Stimulated activated naive B cell treated with anti-CD40 and anti-IgM and Interleukin-4, amounts not matched to agents 10 μg/mL and 1 μg/mL and 100 μg/mL, for 72 hours (primary cell): ENCODE results near the gene XRCC3.

Experiments
- ATAC-seq, 2 donors: fragments of 150-1000 bp; cut with Tn5 transposase; replicated peaks; 2 replicates each; pipeline ENCODE4 v1.10.0; 2021; ENCODE audit warnings: moderate library complexity in 1 of 2
- DNase-seq: peaks from one replicate; pipeline ENCODE4 v3.0.0; 2021
- H3K27ac Mint-ChIP-seq: one replicate; pipeline ENCODE4 v1.8.0; 2022; ENCODE audit warnings: mild to moderate bottlenecking, mixed read lengths
- H3K27me3 Mint-ChIP-seq, 2 donors: one replicate each; pipeline ENCODE4 v1.8.0; 2022; ENCODE audit warnings: mixed read lengths in 2 of 2
- H3K36me3 Mint-ChIP-seq, 2 donors: one replicate each; pipeline ENCODE4 v1.8.0; 2022; ENCODE audit warnings: mixed read lengths in 2 of 2, mild to moderate bottlenecking in 1 of 2
- H3K4me1 Mint-ChIP-seq, 2 donors: one replicate each; pipeline ENCODE4 v1.8.0; 2022; ENCODE audit warnings: mixed read lengths in 2 of 2, mild to moderate bottlenecking in 1 of 2
- H3K4me3 Mint-ChIP-seq, 2 donors: one replicate each; pipeline ENCODE4 v1.8.0; 2022; ENCODE audit warnings: mild to moderate bottlenecking in 2 of 2, mixed read lengths in 2 of 2, moderate library complexity in 1 of 2
- H3K9me3 Mint-ChIP-seq, 2 donors: one replicate each; pipeline ENCODE4 v1.8.0; 2022; ENCODE audit warnings: mixed read lengths in 2 of 2, mild to moderate bottlenecking in 1 of 2

The XRCC3 gene

GRCh38 chr14:103725001-103725682 lies 9.9 kb upstream of the XRCC3 start:
- Mint-ChIP-seq H3K4me1 (peaks cover 0 to under 1% of the 10 kb centered on the region in 2 donors), H3K36me3 (peaks cover 18 to 22% of the 10 kb centered on the region in 2 donors), H3K9me3 (no peaks in the 10 kb centered on the region), H3K27ac (no peak overlapping the region), H3K27me3 (no peaks in the 10 kb centered on the region), H3K4me3 (no peak overlapping the region)
- DNase-seq (no peak), ATAC-seq (no peak)

- no peak for DNase-seq
- Mint-ChIP-seq H3K9me3 (no peaks in the 10 kb centered on the region), H3K27ac (no peak overlapping the region), H3K27me3 (no peaks in the 10 kb centered on the region), H3K4me3 (no peak overlapping the region), H3K4me1 (peaks cover 0 to 6% of the 10 kb centered on the region in 2 donors), H3K36me3 (peaks cover 10 to 12% of the 10 kb centered on the region in 2 donors)
- no peak for ATAC-seq
These were observed 8.9 kb upstream of the XRCC3 start for GRCh38 chr14:103724116-103724515.

GRCh38 chr14:103723748-103724081 lies 8.5 kb upstream of the XRCC3 start:
- Mint-ChIP-seq H3K27me3 (no peaks in the 10 kb centered on the region), H3K36me3 (peaks cover 6 to 8% of the 10 kb centered on the region in 2 donors), H3K9me3 (no peaks in the 10 kb centered on the region), H3K4me3 (no peak overlapping the region), H3K4me1 (peaks cover 3 to 6% of the 10 kb centered on the region in 2 donors), H3K27ac (no peak overlapping the region)
- ATAC-seq (no peak), DNase-seq (no peak)

- DNase-seq, result no peak
- no peak overlapping the region for H3K4me3 Mint-ChIP-seq
- peaks cover 15 to 25% of the 10 kb centered on the region in 2 donors for H3K4me1 Mint-ChIP-seq
- H3K36me3 Mint-ChIP-seq, result peaks cover 2 to 4% of the 10 kb centered on the region in 2 donors
- ATAC-seq, result no peak
- H3K9me3 Mint-ChIP-seq, result no peaks in the 10 kb centered on the region
- no peak overlapping the region for H3K27ac Mint-ChIP-seq
- H3K27me3 Mint-ChIP-seq, result no peaks in the 10 kb centered on the region
These were observed 6.3 kb upstream of the XRCC3 start for GRCh38 chr14:103721334-103722120.

GRCh38 chr14:103719751-103720150 lies 4.5 kb upstream of the XRCC3 start:
- Mint-ChIP-seq H3K9me3 (no peaks in the 10 kb centered on the region), H3K36me3 (peaks cover 4 to 6% of the 10 kb centered on the region in 2 donors), H3K4me3 (no peak overlapping the region), H3K27ac (no peak overlapping the region), H3K4me1 (peaks cover 18 to 33% of the 10 kb centered on the region in 2 donors), H3K27me3 (no peaks in the 10 kb centered on the region)
- ATAC-seq (no peak), DNase-seq (no peak)

- Mint-ChIP-seq H3K36me3 (peaks cover 4 to 6% of the 10 kb centered on the region in 2 donors), H3K9me3 (no peaks in the 10 kb centered on the region), H3K27ac (no peak overlapping the region), H3K4me3 (no peak overlapping the region), H3K4me1 (peaks cover 24 to 41% of the 10 kb centered on the region in 2 donors), H3K27me3 (no peaks in the 10 kb centered on the region)
- DNase-seq, result no peak
- ATAC-seq, result no peak
These were observed 3.3 kb upstream of the XRCC3 start for GRCh38 chr14:103718572-103718971.

- Mint-ChIP-seq H3K36me3 (peaks cover 11% of the 10 kb centered on the region in 2 donors), H3K27me3 (no peaks in the 10 kb centered on the region), H3K27ac (no peak overlapping the region), H3K9me3 (no peaks in the 10 kb centered on the region), H3K4me3 (peak overlapping the region; percentile 85 to 99), H3K4me1 (peaks cover 32 to 56% of the 10 kb centered on the region in 2 donors)
- ATAC-seq (no peak), DNase-seq (no peak)
These were observed 1.7 kb upstream of the XRCC3 start for GRCh38 chr14:103716899-103717411.

GRCh38 chr14:103716091-103716801 lies 995 bp upstream of the XRCC3 start:
- no peaks in the 10 kb centered on the region for H3K27me3 Mint-ChIP-seq
- H3K27ac Mint-ChIP-seq, result peak overlapping the region; percentile 22
- H3K4me1 Mint-ChIP-seq, result peaks cover 32 to 63% of the 10 kb centered on the region in 2 donors
- H3K4me3 Mint-ChIP-seq, result peak overlapping the region; percentile 94 to 99
- H3K36me3 Mint-ChIP-seq, result peaks cover 11 to 12% of the 10 kb centered on the region in 2 donors
- no peaks in the 10 kb centered on the region for H3K9me3 Mint-ChIP-seq
- ATAC-seq (peak in 1 of 2 donors; percentile 0), DNase-seq (peak; percentile 17)

- Mint-ChIP-seq H3K9me3 (no peaks in the 10 kb centered on the region), H3K36me3 (peaks cover 17 to 20% of the 10 kb centered on the region in 2 donors), H3K4me1 (peaks cover 29 to 68% of the 10 kb centered on the region in 2 donors), H3K27ac (peak overlapping the region; percentile 93), H3K4me3 (peak overlapping the region; percentile 94 to 99), H3K27me3 (no peaks in the 10 kb centered on the region)
- DNase-seq (no peak), ATAC-seq (no peak)
These were observed 1.1 kb downstream of the XRCC3 start for GRCh38 chr14:103714063-103714724.

- no peaks in the 10 kb centered on the region for H3K27me3 Mint-ChIP-seq
These were observed 1.8 kb downstream of the XRCC3 start for GRCh38 chr14:103713304-103714062.

GRCh38 chr14:103712633-103713247 lies 2.5 kb downstream of the XRCC3 start:
- DNase-seq (no peak), ATAC-seq (no peak)
- no peaks in the 10 kb centered on the region for H3K27me3 Mint-ChIP-seq
- no peaks in the 10 kb centered on the region for H3K9me3 Mint-ChIP-seq
- H3K27ac Mint-ChIP-seq, result peak overlapping the region; percentile 93
- peaks cover 30 to 31% of the 10 kb centered on the region in 2 donors for H3K36me3 Mint-ChIP-seq
- H3K4me1 Mint-ChIP-seq, result peaks cover 29 to 55% of the 10 kb centered on the region in 2 donors
- peak overlapping the region in 1 of 2 donors; percentile 28 for H3K4me3 Mint-ChIP-seq

More at GRCh38 chr14:103713304-103714062, 1.8 kb downstream of the XRCC3 start:
- no peak for DNase-seq
- ATAC-seq, result no peak
- peak overlapping the region; percentile 94 to 99 for H3K4me3 Mint-ChIP-seq
- H3K9me3 Mint-ChIP-seq, result no peaks in the 10 kb centered on the region
- peak overlapping the region; percentile 93 for H3K27ac Mint-ChIP-seq
- H3K4me1 Mint-ChIP-seq, result peaks cover 29 to 62% of the 10 kb centered on the region in 2 donors
- peaks cover 23 to 26% of the 10 kb centered on the region in 2 donors for H3K36me3 Mint-ChIP-seq

GRCh38 chr14:103711516-103712431 lies 3.5 kb downstream of the XRCC3 start:
- peaks cover 24 to 45% of the 10 kb centered on the region in 2 donors for H3K4me1 Mint-ChIP-seq
- H3K4me3 Mint-ChIP-seq, result no peak overlapping the region
- no peaks in the 10 kb centered on the region for H3K27me3 Mint-ChIP-seq
- ATAC-seq (no peak), DNase-seq (no peak)
- no peaks in the 10 kb centered on the region for H3K9me3 Mint-ChIP-seq
- H3K27ac Mint-ChIP-seq, result peak overlapping the region; percentile 42
- H3K36me3 Mint-ChIP-seq, result peaks cover 30 to 32% of the 10 kb centered on the region in 2 donors
